Panc1 (cell line): ENCODE results near the gene SLC5A8. TPM values are rescaled to one million over a fixed set of nuclear protein-coding genes. Genes with fewer than 3 reads are reported as not detected.

Experiments used
- ATAC-seq: fragments of 200-7000 bp; cut with Tn5 transposase; 2 replicates; pipeline ENCODE4 v1.9.1; 2020; ENCODE audit warnings: mild to moderate bottlenecking, moderate library complexity
- BruUV-seq: library from RNA; stranded (reverse); fragments of 400-500 nt; replicated peaks from 2 replicates; lab custom pipeline; 2021; lab: Mats Ljungman, UMichigan
- CTCF ChIA-PET: fragments of 300-600 bp; sonication (Branson Sonifier 250); formaldehyde crosslinking; loops from one replicate; lab custom pipeline; 2022; ENCODE audit warnings: antibody characterized with exemption; lab: Charles Lee
- POLR2A ChIA-PET: fragments of 300-600 bp; sonication (Branson Sonifier 250); formaldehyde crosslinking; loops from one replicate; lab custom pipeline; 2022; ENCODE audit warnings: antibody characterized with exemption; lab: Charles Lee
- DNase-seq: peaks from one replicate; pipeline ENCODE4 v3.0.0-alpha.2; 2010; ENCODE audit warnings: low read depth, low spot score
- H3K27ac ChIP-seq: 2 replicates; pipeline ENCODE4 v1.5.1; 2011; ENCODE audit warnings: mild to moderate bottlenecking, low read length, inconsistent platforms
- H3K27me3 ChIP-seq: fragments of 200-500 bp; sonication (Bioruptor generic); 2 replicates; pipeline ENCODE4 v1.6.0; 2014; ENCODE audit warnings: low read length, inconsistent platforms; ENCODE audit not compliant: control insufficient read depth, insufficient read depth
- H3K36me3 ChIP-seq: fragments of 200-500 bp; sonication (Bioruptor generic); 2 replicates; pipeline ENCODE4 v1.5.1; 2014; ENCODE audit warnings: inconsistent platforms, mild to moderate bottlenecking, low read length, moderate library complexity; ENCODE audit not compliant: control insufficient read depth, insufficient read depth
- H3K4me1 ChIP-seq: 2 replicates; pipeline ENCODE4 v1.5.1; 2011; ENCODE audit warnings: inconsistent platforms, mild to moderate bottlenecking, low read length, moderate library complexity; ENCODE audit not compliant: control insufficient read depth, insufficient read depth
- H3K4me3 ChIP-seq, 2 experiments: 2 replicates each; pipeline ENCODE4 v1.5.1; 2011 to 2012; ENCODE audit warnings: low read depth in 2 of 2, low read length in 2 of 2, mild to moderate bottlenecking in 2 of 2, inconsistent platforms in 1 of 2, moderate library complexity in 1 of 2
- H3K9me3 ChIP-seq: fragments of 200-500 bp; sonication (Bioruptor generic); 2 replicates; pipeline ENCODE4 v1.5.1; 2014; ENCODE audit warnings: low read depth, mild to moderate bottlenecking, inconsistent platforms, low read length, moderate library complexity; ENCODE audit not compliant: control insufficient read depth, insufficient read depth
- POLR2AphosphoS5 ChIP-seq: IDR thresholded peaks from 2 replicates; pipeline ENCODE4 v1.6.1; 2012; ENCODE audit warnings: mild to moderate bottlenecking, low read depth, low read length, moderate library complexity
- SIN3A ChIP-seq: IDR thresholded peaks from 2 replicates; pipeline ENCODE4 v1.6.1; 2012; ENCODE audit warnings: low read depth, mild to moderate bottlenecking, low read length, moderate library complexity, borderline replicate concordance; ENCODE audit not compliant: insufficient read depth
- TCF7L2 ChIP-seq: IDR thresholded peaks from 2 replicates; pipeline ENCODE4 v1.6.1; 2011; ENCODE audit warnings: mild to moderate bottlenecking, low read depth, low read length, inconsistent platforms
- in situ Hi-C: cut with HindIII; loops from 2 replicates; pipeline ENCODE4 v1.10.0; 2016; ENCODE audit warnings: low sequenced_read_pairs, low pct_unique_long_range_greater_than_20kb
- intact Hi-C: fragments of 100-400 bp; cut with micrococcal nuclease; formaldehyde crosslinking; loops from one replicate; pipeline ENCODE4 v1.10.0; 2022; ENCODE audit not compliant: unreplicated experiment
- total RNA-seq: library from RNA; stranded (reverse); gene quantifications from one replicate; pipeline ENCODE4 v1.2.1, GENCODE V29; 2021; ENCODE audit not compliant: unreplicated experiment
- TF ChIP-seq, protein P1 (sequence below), 2 experiments: IDR thresholded peaks; 2 replicates each; pipeline ENCODE4 v1.6.1; 2011 to 2012; ENCODE audit warnings: low read depth in 2 of 2, control low read depth in 1 of 2, low read length in 1 of 2, mild to moderate bottlenecking in 1 of 2, moderate library complexity in 1 of 2; ENCODE audit not compliant: insufficient read depth in 1 of 2
- TF ChIP-seq, protein P2 (sequence below): fragments of 450-650 bp; IDR thresholded peaks from 2 replicates; pipeline ENCODE4 v1.5.1; 2017; ENCODE audit warnings: mild to moderate bottlenecking

Gene SLC5A8
- total RNA-seq, 1 experiment from 2014 or later = not detected

DNA sequence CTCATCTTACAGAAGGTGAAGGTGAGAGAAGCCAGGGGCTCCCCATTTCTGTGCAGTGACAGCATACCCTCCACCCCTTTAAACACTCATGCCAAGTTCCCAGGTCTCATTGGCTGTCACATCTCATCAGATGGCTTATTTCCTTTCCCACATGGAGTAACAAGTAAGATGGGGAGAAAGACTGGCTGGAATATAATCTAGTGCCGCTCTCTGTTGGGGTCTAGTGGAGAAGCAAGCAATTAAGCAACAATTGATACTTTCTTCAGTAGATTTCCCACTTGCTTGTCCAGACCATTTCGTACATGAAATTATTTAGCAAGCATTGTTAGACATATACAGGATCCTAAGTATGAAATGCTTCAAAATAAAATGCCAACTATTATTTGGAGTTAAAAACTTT is 92.2 kb downstream of the SLC5A8 start:
- no TSS peak for BruUV-seq
- no peak for ATAC-seq
- H3K4me1 ChIP-seq = no peaks in the 10 kb centered on the region
- intact Hi-C loops (no loop called here), in situ Hi-C loops (no loop called here)
- no peaks in the 10 kb centered on the region for H3K27me3 ChIP-seq
- no peaks in the 10 kb centered on the region for H3K9me3 ChIP-seq
- no peak overlapping the region for H3K27ac ChIP-seq
- ChIA-PET POLR2A (no interaction called here), CTCF (no interaction called here)
- H3K36me3 ChIP-seq = no peaks in the 10 kb centered on the region
- no peak overlapping the region for H3K4me3 ChIP-seq
- TF ChIP-seq SIN3A (no peak), TCF7L2 (no peak)
- TF ChIP-seq, protein P1, sequence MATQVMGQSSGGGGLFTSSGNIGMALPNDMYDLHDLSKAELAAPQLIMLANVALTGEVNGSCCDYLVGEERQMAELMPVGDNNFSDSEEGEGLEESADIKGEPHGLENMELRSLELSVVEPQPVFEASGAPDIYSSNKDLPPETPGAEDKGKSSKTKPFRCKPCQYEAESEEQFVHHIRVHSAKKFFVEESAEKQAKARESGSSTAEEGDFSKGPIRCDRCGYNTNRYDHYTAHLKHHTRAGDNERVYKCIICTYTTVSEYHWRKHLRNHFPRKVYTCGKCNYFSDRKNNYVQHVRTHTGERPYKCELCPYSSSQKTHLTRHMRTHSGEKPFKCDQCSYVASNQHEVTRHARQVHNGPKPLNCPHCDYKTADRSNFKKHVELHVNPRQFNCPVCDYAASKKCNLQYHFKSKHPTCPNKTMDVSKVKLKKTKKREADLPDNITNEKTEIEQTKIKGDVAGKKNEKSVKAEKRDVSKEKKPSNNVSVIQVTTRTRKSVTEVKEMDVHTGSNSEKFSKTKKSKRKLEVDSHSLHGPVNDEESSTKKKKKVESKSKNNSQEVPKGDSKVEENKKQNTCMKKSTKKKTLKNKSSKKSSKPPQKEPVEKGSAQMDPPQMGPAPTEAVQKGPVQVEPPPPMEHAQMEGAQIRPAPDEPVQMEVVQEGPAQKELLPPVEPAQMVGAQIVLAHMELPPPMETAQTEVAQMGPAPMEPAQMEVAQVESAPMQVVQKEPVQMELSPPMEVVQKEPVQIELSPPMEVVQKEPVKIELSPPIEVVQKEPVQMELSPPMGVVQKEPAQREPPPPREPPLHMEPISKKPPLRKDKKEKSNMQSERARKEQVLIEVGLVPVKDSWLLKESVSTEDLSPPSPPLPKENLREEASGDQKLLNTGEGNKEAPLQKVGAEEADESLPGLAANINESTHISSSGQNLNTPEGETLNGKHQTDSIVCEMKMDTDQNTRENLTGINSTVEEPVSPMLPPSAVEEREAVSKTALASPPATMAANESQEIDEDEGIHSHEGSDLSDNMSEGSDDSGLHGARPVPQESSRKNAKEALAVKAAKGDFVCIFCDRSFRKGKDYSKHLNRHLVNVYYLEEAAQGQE (IDR thresholded peaks at IDR 0.05; ENCODE audit: insufficient read depth in 1 of 2, low read depth in 2 of 2, low read length in 1 of 2) = no peak
- TF ChIP-seq, protein P2, sequence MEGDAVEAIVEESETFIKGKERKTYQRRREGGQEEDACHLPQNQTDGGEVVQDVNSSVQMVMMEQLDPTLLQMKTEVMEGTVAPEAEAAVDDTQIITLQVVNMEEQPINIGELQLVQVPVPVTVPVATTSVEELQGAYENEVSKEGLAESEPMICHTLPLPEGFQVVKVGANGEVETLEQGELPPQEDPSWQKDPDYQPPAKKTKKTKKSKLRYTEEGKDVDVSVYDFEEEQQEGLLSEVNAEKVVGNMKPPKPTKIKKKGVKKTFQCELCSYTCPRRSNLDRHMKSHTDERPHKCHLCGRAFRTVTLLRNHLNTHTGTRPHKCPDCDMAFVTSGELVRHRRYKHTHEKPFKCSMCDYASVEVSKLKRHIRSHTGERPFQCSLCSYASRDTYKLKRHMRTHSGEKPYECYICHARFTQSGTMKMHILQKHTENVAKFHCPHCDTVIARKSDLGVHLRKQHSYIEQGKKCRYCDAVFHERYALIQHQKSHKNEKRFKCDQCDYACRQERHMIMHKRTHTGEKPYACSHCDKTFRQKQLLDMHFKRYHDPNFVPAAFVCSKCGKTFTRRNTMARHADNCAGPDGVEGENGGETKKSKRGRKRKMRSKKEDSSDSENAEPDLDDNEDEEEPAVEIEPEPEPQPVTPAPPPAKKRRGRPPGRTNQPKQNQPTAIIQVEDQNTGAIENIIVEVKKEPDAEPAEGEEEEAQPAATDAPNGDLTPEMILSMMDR = no peak
- no peak for DNase-seq

DNA sequence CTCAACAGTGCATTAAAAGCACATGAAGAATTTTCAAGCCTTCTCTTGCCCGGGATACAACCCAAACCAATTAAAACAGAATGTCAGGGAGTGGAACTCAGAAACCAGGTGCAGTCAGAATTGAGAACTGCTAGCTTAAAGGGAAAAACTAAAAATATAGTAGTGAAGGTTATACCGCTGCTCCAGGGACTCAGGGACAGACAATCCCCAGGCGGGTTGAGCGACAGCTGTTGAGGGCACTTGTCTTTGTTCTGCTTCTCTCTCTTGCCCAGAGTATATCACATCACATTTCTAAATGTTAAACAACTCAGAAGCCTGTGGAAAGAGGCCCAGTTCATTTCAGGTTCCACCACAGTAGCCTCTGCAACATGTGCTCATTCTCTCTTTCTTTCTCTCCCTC is 93.1 kb downstream of the SLC5A8 start:
- Histone ChIP-seq H3K27ac (no peak overlapping the region), H3K4me1 (no peaks in the 10 kb centered on the region), H3K9me3 (no peaks in the 10 kb centered on the region), H3K4me3 (no peak overlapping the region), H3K27me3 (no peaks in the 10 kb centered on the region), H3K36me3 (no peaks in the 10 kb centered on the region)
- DNase-seq (no peak), ATAC-seq (no peak)
- in situ Hi-C loops = no loop called here
- CTCF ChIA-PET = no interaction called here
- POLR2A ChIA-PET = no interaction called here
- intact Hi-C loops = no loop called here
- TF ChIP-seq POLR2AphosphoS5 = no peak
- no peak for TF ChIP-seq TCF7L2
- TF ChIP-seq, protein P1 (IDR thresholded peaks at IDR 0.05; ENCODE audit: insufficient read depth in 1 of 2, low read depth in 2 of 2, low read length in 1 of 2) = no peak
- TF ChIP-seq SIN3A = no peak
- TF ChIP-seq, protein P2 = no peak
- BruUV-seq = no TSS peak
